ENCODE measurements around the gene MOV10.
A peak's percentile ranks its signal among the peaks of the same experiment; 100 is the strongest.

MOV10 gene

GRCh38 chr1:112673592-112674439 lies 643 bp upstream of the MOV10 start:
- 9 to 55% methylated on average over 6 to 10 of the region's 18 CpGs for WGBS, 2 experiments (ENCODE audit: insufficient coverage in 2 of 2)
- Histone ChIP-seq H3K4me1 (ENCODE audit: control insufficient read depth, insufficient read depth, low read length, poor library complexity, severe bottlenecking) (peaks cover 5% of the 10 kb centered on the region), H3K9me3 (ENCODE audit: control insufficient read depth, low read length) (no peaks in the 10 kb centered on the region), H3K4me3 (ENCODE audit: extremely low read depth, insufficient read depth, low read length, poor library complexity, severe bottlenecking) (peak overlapping the region; percentile 64), H3K36me3 (ENCODE audit: control insufficient read depth, insufficient read depth, low read length) (peaks cover 37% of the 10 kb centered on the region), H3K27ac (ENCODE audit: low read depth, low read length, severe bottlenecking) (peak overlapping the region; percentile 80)

GRCh38 chr1:112674986-112675727 lies 698 bp downstream of the MOV10 start:
- WGBS, 2 experiments (ENCODE audit: insufficient coverage in 2 of 2) = 0 to 1% methylated on average over 43 to 46 of the region's 68 CpGs
- no peaks in the 10 kb centered on the region for H3K9me3 ChIP-seq (ENCODE audit: control insufficient read depth, low read length)
- H3K27ac ChIP-seq (ENCODE audit: low read depth, low read length, severe bottlenecking) = peak overlapping the region; percentile 80
- peaks cover 24% of the 10 kb centered on the region for H3K36me3 ChIP-seq (ENCODE audit: control insufficient read depth, insufficient read depth, low read length)
- H3K4me1 ChIP-seq (ENCODE audit: control insufficient read depth, insufficient read depth, low read length, poor library complexity, severe bottlenecking) = peaks cover 5% of the 10 kb centered on the region
- peak overlapping the region; percentile 64 for H3K4me3 ChIP-seq (ENCODE audit: extremely low read depth, insufficient read depth, low read length, poor library complexity, severe bottlenecking)

GRCh38 chr1:112675728-112676381 lies 1.4 kb downstream of the MOV10 start:
- 71 to 73% methylated on average over 6 of the region's 7 CpGs for WGBS, 2 experiments (ENCODE audit: insufficient coverage in 2 of 2)
- H3K27ac ChIP-seq (ENCODE audit: low read depth, low read length, severe bottlenecking) = peak overlapping the region; percentile 80
- peak overlapping the region; percentile 64 for H3K4me3 ChIP-seq (ENCODE audit: extremely low read depth, insufficient read depth, low read length, poor library complexity, severe bottlenecking)
- H3K9me3 ChIP-seq (ENCODE audit: control insufficient read depth, low read length) = no peaks in the 10 kb centered on the region
- peaks cover 17% of the 10 kb centered on the region for H3K36me3 ChIP-seq (ENCODE audit: control insufficient read depth, insufficient read depth, low read length)
- peaks cover 5% of the 10 kb centered on the region for H3K4me1 ChIP-seq (ENCODE audit: control insufficient read depth, insufficient read depth, low read length, poor library complexity, severe bottlenecking)

GRCh38 chr1:112676543-112676942 lies 2.1 kb downstream of the MOV10 start:
- no peaks in the 10 kb centered on the region for H3K9me3 ChIP-seq (ENCODE audit: control insufficient read depth, low read length)
- WGBS, 2 experiments (ENCODE audit: insufficient coverage in 2 of 2) = 92 to 97% methylated on average over 2 to 3 of the region's 3 CpGs
- H3K4me3 ChIP-seq (ENCODE audit: extremely low read depth, insufficient read depth, low read length, poor library complexity, severe bottlenecking) = no peak overlapping the region
- no peak overlapping the region for H3K27ac ChIP-seq (ENCODE audit: low read depth, low read length, severe bottlenecking)
- H3K36me3 ChIP-seq (ENCODE audit: control insufficient read depth, insufficient read depth, low read length) = peaks cover 12% of the 10 kb centered on the region
- peaks cover 5% of the 10 kb centered on the region for H3K4me1 ChIP-seq (ENCODE audit: control insufficient read depth, insufficient read depth, low read length, poor library complexity, severe bottlenecking)

GRCh38 chr1:112677501-112677900 lies 3.0 kb downstream of the MOV10 start:
- Histone ChIP-seq H3K4me3 (ENCODE audit: extremely low read depth, insufficient read depth, low read length, poor library complexity, severe bottlenecking) (no peak overlapping the region), H3K27ac (ENCODE audit: low read depth, low read length, severe bottlenecking) (no peak overlapping the region), H3K36me3 (ENCODE audit: control insufficient read depth, insufficient read depth, low read length) (peaks cover 3% of the 10 kb centered on the region), H3K4me1 (ENCODE audit: control insufficient read depth, insufficient read depth, low read length, poor library complexity, severe bottlenecking) (peaks cover 5% of the 10 kb centered on the region), H3K9me3 (ENCODE audit: control insufficient read depth, low read length) (no peaks in the 10 kb centered on the region)
- whole genome bisulfite sequencing, 2 experiments (ENCODE audit: insufficient coverage in 2 of 2) = 93 to 100% methylated on average over 3 to 4 of the region's 4 CpGs

GRCh38 chr1:112678605-112679004 lies 4.1 kb downstream of the MOV10 start:
- H3K4me3 ChIP-seq (ENCODE audit: extremely low read depth, insufficient read depth, low read length, poor library complexity, severe bottlenecking) = no peak overlapping the region
- H3K4me1 ChIP-seq (ENCODE audit: control insufficient read depth, insufficient read depth, low read length, poor library complexity, severe bottlenecking) = peaks cover 5% of the 10 kb centered on the region
- H3K36me3 ChIP-seq (ENCODE audit: control insufficient read depth, insufficient read depth, low read length) = peaks cover 3% of the 10 kb centered on the region
- no peak overlapping the region for H3K27ac ChIP-seq (ENCODE audit: low read depth, low read length, severe bottlenecking)
- H3K9me3 ChIP-seq (ENCODE audit: control insufficient read depth, low read length) = no peaks in the 10 kb centered on the region
- 90 to 96% methylated on average over 2 to 3 of the region's 3 CpGs for WGBS, 2 experiments (ENCODE audit: insufficient coverage in 2 of 2)

GRCh38 chr1:112685913-112686312 lies 11.5 kb downstream of the MOV10 start:
- no peak overlapping the region for H3K4me3 ChIP-seq (ENCODE audit: extremely low read depth, insufficient read depth, low read length, poor library complexity, severe bottlenecking)
- H3K9me3 ChIP-seq (ENCODE audit: control insufficient read depth, low read length) = no peaks in the 10 kb centered on the region
- H3K36me3 ChIP-seq (ENCODE audit: control insufficient read depth, insufficient read depth, low read length) = peaks cover 16% of the 10 kb centered on the region
- no peak overlapping the region for H3K27ac ChIP-seq (ENCODE audit: low read depth, low read length, severe bottlenecking)
- 98 to 100% methylated on average over 4 to 5 of the region's 5 CpGs for WGBS, 2 experiments (ENCODE audit: insufficient coverage in 2 of 2)
- peaks cover 2% of the 10 kb centered on the region for H3K4me1 ChIP-seq (ENCODE audit: control insufficient read depth, insufficient read depth, low read length, poor library complexity, severe bottlenecking)

- Histone ChIP-seq H3K4me3 (ENCODE audit: extremely low read depth, insufficient read depth, low read length, poor library complexity, severe bottlenecking) (no peak overlapping the region), H3K27ac (ENCODE audit: low read depth, low read length, severe bottlenecking) (no peak overlapping the region), H3K4me1 (ENCODE audit: control insufficient read depth, insufficient read depth, low read length, poor library complexity, severe bottlenecking) (peaks cover 2% of the 10 kb centered on the region), H3K36me3 (ENCODE audit: control insufficient read depth, insufficient read depth, low read length) (peaks cover 16% of the 10 kb centered on the region), H3K9me3 (ENCODE audit: control insufficient read depth, low read length) (no peaks in the 10 kb centered on the region)
- 80 to 86% methylated on average over 3 of the region's 3 CpGs for WGBS, 2 experiments (ENCODE audit: insufficient coverage in 2 of 2)
Observed at GRCh38 chr1:112686417-112686816, 12.0 kb downstream of the MOV10 start.

GRCh38 chr1:112686835-112687234 lies 12.4 kb downstream of the MOV10 start:
- 94 to 96% methylated on average over 2 to 3 of the region's 4 CpGs for WGBS, 2 experiments (ENCODE audit: insufficient coverage in 2 of 2)
- Histone ChIP-seq H3K4me3 (ENCODE audit: extremely low read depth, insufficient read depth, low read length, poor library complexity, severe bottlenecking) (no peak overlapping the region), H3K9me3 (ENCODE audit: control insufficient read depth, low read length) (no peaks in the 10 kb centered on the region), H3K27ac (ENCODE audit: low read depth, low read length, severe bottlenecking) (no peak overlapping the region), H3K36me3 (ENCODE audit: control insufficient read depth, insufficient read depth, low read length) (peaks cover 19% of the 10 kb centered on the region), H3K4me1 (ENCODE audit: control insufficient read depth, insufficient read depth, low read length, poor library complexity, severe bottlenecking) (peaks cover 2% of the 10 kb centered on the region)

- Histone ChIP-seq H3K36me3 (ENCODE audit: control insufficient read depth, insufficient read depth, low read length) (peaks cover 24% of the 10 kb centered on the region), H3K27ac (ENCODE audit: low read depth, low read length, severe bottlenecking) (no peak overlapping the region), H3K4me1 (ENCODE audit: control insufficient read depth, insufficient read depth, low read length, poor library complexity, severe bottlenecking) (peaks cover 2% of the 10 kb centered on the region), H3K4me3 (ENCODE audit: extremely low read depth, insufficient read depth, low read length, poor library complexity, severe bottlenecking) (no peak overlapping the region), H3K9me3 (ENCODE audit: control insufficient read depth, low read length) (no peaks in the 10 kb centered on the region)
- 90 to 98% methylated on average over 4 of the region's 4 CpGs for WGBS, 2 experiments (ENCODE audit: insufficient coverage in 2 of 2)
Observed at GRCh38 chr1:112687361-112687760, 12.9 kb downstream of the MOV10 start.
